SH-SY5Y (cell line): ENCODE data around the gene ATP6V1C2.

Source experiments
- GATA2 ChIP-seq: IDR thresholded peaks from 2 replicates; pipeline ENCODE4 v1.6.1; 2011; ENCODE audit warnings: mild to moderate bottlenecking, low read depth, low read length
- GATA3 ChIP-seq: IDR thresholded peaks from 2 replicates; pipeline ENCODE4 v1.6.1; 2011; ENCODE audit warnings: low read depth, mild to moderate bottlenecking, low read length, moderate library complexity

GRCh38 chr2:10833021-10833420 is 111.6 kb downstream of the ATP6V1C2 start:
- TF ChIP-seq GATA3, result no peak
- no peak for TF ChIP-seq GATA2
